Activated naive CD4-positive, alpha-beta T cell treated with anti-CD3 and anti-CD28 coated beads for 36 hours (primary cell): ENCODE measurements around the gene DNAH2. TPM values are rescaled to one million over a fixed set of nuclear protein-coding genes. Genes with fewer than 3 reads are reported as not detected.

Experiments
- CTCF ChIA-PET: fragments of 350-600 bp; sonication (Branson Sonifier 250); formaldehyde crosslinking; loops from one replicate; lab custom pipeline; 2021; ENCODE audit warnings: antibody characterized with exemption; lab: Charles Lee
- DNase-seq: peaks from one replicate; pipeline ENCODE4 v3.0.0-alpha.2; 2020
- H3K27ac Mint-ChIP-seq: one replicate; pipeline ENCODE4 v1.8.0; 2021; ENCODE audit warnings: mild to moderate bottlenecking, mixed read lengths
- H3K27me3 Mint-ChIP-seq: one replicate; pipeline ENCODE4 v1.8.0; 2021; ENCODE audit warnings: low read depth, mixed read lengths
- H3K36me3 Mint-ChIP-seq: one replicate; pipeline ENCODE4 v1.8.0; 2021; ENCODE audit warnings: low read depth, mixed read lengths
- H3K4me1 Mint-ChIP-seq: one replicate; pipeline ENCODE4 v1.8.0; 2021; ENCODE audit warnings: low read depth, mixed read lengths
- H3K4me3 Mint-ChIP-seq: one replicate; pipeline ENCODE4 v1.8.0; 2021; ENCODE audit warnings: mild to moderate bottlenecking, moderate library complexity, mixed read lengths
- H3K9me3 Mint-ChIP-seq: one replicate; pipeline ENCODE4 v1.8.0; 2021; ENCODE audit warnings: mixed read lengths
- intact Hi-C: fragments of 100-400 bp; cut with micrococcal nuclease; formaldehyde crosslinking; loops from one replicate; pipeline ENCODE4 v1.15.1; 2023
- total RNA-seq, 2 experiments: library from RNA; stranded (reverse); gene quantifications; one replicate each; pipeline ENCODE4 v1.2.3, GENCODE V29; 2021

Gene DNAH2
- total RNA-seq, 2 experiments from 2014 or later, result not detected

DNA sequence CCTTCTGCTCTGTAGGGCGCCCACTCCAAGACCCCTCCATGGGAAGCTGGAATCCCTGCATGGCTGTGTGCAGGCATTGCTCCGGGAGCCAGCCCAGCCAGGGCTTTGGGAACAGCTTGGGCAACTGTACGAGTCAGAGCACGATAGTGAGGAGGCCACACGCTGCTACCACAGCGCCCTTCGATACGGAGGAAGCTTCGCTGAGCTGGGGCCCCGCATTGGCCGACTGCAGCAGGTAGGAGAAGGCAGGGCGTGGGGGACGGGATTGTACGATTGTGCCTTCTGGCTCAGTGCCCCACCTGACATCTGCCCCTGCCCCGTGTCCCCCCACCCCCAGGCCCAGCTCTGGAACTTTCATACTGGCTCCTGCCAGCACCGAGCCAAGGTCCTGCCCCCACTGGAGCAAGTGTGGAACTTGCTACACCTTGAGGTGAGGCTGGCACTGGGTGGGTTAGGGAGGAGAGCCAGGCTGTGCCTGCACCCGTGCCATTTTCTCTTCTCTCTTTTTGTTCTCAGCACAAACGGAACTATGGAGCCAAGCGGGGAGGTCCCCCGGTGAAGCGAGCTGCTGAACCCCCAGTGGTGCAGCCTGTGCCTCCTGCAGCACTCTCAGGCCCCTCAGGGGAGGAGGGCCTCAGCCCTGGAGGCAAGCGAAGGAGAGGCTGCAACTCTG is 128.7 kb downstream of the DNAH2 start:
- Mint-ChIP-seq H3K4me1 (peaks cover 46% of the 10 kb centered on the region), H3K27ac (peak overlapping the region; percentile 66), H3K27me3 (no peaks in the 10 kb centered on the region), H3K9me3 (no peaks in the 10 kb centered on the region), H3K4me3 (peak overlapping the region; percentile 89), H3K36me3 (peaks cover 23% of the 10 kb centered on the region)
- intact Hi-C loops, result loop anchor here (10.0 kb wide), 1 partner anchor 511 kb away; the partner anchor contains the start of gene ACAP1
- no peak for DNase-seq
- CTCF ChIA-PET, result interaction anchor here (1.8 to 2.4 kb wide), 2 partner anchors 11 to 23 kb away, joined by 8 to 20 read pairs; no protein-coding TSS in a partner anchor

DNA sequence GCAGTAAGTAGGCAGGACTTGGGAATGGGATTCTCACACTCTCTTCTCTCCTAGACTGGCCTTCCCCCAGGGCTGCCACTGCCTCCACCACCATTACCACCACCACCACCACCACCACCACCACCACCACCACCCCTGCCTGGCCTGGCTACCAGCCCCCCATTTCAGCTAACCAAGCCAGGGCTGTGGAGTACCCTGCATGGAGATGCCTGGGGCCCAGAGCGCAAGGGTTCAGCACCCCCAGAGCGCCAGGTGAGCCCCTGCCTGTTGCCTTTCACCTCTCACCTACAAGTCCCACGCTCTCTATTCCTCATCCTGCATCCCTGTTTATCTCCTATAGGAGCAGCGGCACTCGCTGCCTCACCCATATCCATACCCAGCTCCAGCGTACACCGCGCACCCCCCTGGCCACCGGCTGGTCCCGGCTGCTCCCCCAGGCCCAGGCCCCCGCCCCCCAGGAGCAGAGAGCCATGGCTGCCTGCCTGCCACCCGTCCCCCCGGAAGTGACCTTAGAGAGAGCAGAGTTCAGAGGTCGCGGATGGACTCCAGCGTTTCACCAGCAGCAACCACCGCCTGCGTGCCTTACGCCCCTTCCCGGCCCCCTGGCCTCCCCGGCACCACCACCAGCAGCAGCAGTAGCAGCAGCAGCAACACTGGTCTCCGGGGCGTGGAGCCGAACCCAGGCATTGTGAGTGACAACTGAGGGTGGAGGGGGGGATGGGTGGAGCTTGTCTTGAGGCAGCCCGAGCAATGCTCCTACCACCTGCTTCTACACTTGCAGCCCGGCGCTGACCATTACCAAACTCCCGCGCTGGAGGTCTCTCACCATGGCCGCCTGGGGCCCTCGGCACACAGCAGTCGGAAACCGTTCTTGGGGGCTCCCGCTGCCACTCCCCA is 129.5 kb downstream of the DNAH2 start:
- DNase-seq, result no peak
- intact Hi-C loops, result loop anchor here (10.0 kb wide), 1 partner anchor 512 kb away; the partner anchor contains the start of gene ACAP1
- H3K4me3 Mint-ChIP-seq, result peak overlapping the region; percentile 61
- peaks cover 30% of the 10 kb centered on the region for H3K36me3 Mint-ChIP-seq
- H3K9me3 Mint-ChIP-seq, result no peaks in the 10 kb centered on the region
- no peaks in the 10 kb centered on the region for H3K27me3 Mint-ChIP-seq
- CTCF ChIA-PET, result interaction anchor here (0.9 to 2.4 kb wide), 2 partner anchors 12 kb away, joined by 3 to 20 read pairs; no protein-coding TSS in a partner anchor
- H3K27ac Mint-ChIP-seq, result peak overlapping the region; percentile 66
- H3K4me1 Mint-ChIP-seq, result peaks cover 51% of the 10 kb centered on the region

DNA sequence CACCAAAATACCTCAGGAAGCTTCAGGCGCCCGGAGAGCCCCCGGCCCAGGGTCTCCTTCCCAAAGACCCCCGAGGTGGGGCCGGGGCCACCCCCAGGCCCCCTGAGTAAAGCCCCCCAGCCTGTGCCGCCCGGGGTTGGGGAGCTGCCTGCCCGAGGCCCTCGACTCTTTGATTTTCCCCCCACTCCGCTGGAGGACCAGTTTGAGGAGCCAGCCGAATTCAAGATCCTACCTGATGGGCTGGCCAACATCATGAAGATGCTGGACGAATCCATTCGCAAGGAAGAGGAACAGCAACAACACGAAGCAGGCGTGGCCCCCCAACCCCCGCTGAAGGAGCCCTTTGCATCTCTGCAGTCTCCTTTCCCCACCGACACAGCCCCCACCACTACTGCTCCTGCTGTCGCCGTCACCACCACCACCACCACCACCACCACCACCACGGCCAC is 130.6 kb downstream of the DNAH2 start:
- peaks cover 57% of the 10 kb centered on the region for H3K4me1 Mint-ChIP-seq
- DNase-seq, result no peak
- intact Hi-C loops, result loop anchor here (10.0 kb wide), 1 partner anchor 513 kb away; the partner anchor contains the start of gene ACAP1
- H3K27ac Mint-ChIP-seq, result no peak overlapping the region
- CTCF ChIA-PET, result interaction anchor here (1.4 kb wide), 1 partner anchor 13 kb away, joined by 6 read pairs; no protein-coding TSS in a partner anchor
- no peaks in the 10 kb centered on the region for H3K27me3 Mint-ChIP-seq
- no peaks in the 10 kb centered on the region for H3K9me3 Mint-ChIP-seq
- no peak overlapping the region for H3K4me3 Mint-ChIP-seq
- peaks cover 36% of the 10 kb centered on the region for H3K36me3 Mint-ChIP-seq

DNA sequence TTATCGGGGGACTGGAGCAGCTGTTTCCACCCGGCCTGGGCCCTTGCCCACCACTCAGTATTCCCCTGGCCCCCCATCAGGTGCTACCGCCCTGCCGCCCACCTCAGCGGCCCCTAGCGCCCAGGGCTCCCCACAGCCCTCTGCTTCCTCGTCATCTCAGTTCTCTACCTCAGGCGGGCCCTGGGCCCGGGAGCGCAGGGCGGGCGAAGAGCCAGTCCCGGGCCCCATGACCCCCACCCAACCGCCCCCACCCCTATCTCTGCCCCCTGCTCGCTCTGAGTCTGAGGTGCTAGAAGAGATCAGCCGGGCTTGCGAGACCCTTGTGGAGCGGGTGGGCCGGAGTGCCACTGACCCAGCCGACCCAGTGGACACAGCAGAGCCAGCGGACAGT is 131.2 kb downstream of the DNAH2 start:
- peaks cover 59% of the 10 kb centered on the region for H3K4me1 Mint-ChIP-seq
- no peak overlapping the region for H3K27ac Mint-ChIP-seq
- H3K27me3 Mint-ChIP-seq, result no peaks in the 10 kb centered on the region
- H3K4me3 Mint-ChIP-seq, result no peak overlapping the region
- no peak for DNase-seq
- CTCF ChIA-PET, result interaction anchor here (1.4 kb wide), 1 partner anchor 14 kb away, joined by 6 read pairs; no protein-coding TSS in a partner anchor
- intact Hi-C loops, result loop anchor here (10.0 kb wide), 1 partner anchor 514 kb away; the partner anchor contains the start of gene ACAP1
- H3K36me3 Mint-ChIP-seq, result peaks cover 36% of the 10 kb centered on the region
- H3K9me3 Mint-ChIP-seq, result no peaks in the 10 kb centered on the region

DNA sequence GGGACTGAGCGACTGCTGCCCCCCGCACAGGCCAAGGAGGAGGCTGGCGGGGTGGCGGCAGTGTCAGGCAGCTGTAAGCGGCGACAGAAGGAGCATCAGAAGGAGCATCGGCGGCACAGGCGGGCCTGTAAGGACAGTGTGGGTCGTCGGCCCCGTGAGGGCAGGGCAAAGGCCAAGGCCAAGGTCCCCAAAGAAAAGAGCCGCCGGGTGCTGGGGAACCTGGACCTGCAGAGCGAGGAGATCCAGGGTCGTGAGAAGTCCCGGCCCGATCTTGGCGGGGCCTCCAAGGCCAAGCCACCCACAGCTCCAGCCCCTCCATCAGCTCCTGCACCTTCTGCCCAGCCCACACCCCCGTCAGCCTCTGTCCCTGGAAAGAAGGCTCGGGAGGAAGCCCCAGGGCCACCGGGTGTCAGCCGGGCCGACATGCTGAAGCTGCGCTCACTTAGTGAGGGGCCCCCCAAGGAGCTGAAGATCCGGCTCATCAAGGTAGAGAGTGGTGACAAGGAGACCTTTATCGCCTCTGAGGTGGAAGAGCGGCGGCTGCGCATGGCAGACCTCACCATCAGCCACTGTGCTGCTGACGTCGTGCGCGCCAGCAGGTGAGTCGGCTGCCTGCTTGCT is 131.7 kb downstream of the DNAH2 start:
- Mint-ChIP-seq H3K4me3 (no peak overlapping the region), H3K36me3 (peaks cover 38% of the 10 kb centered on the region), H3K9me3 (no peaks in the 10 kb centered on the region), H3K4me1 (peaks cover 63% of the 10 kb centered on the region), H3K27me3 (no peaks in the 10 kb centered on the region), H3K27ac (peak overlapping the region; percentile 67)
- CTCF ChIA-PET, result interaction anchor here (1.4 to 3.0 kb wide), 3 partner anchors 12 to 24 kb away, joined by 6 to 11 read pairs (median 11); no protein-coding TSS in a partner anchor
- intact Hi-C loops, result loop anchor here (10.0 kb wide), 1 partner anchor 514 kb away; the partner anchor contains the start of gene ACAP1
- no peak for DNase-seq

DNA sequence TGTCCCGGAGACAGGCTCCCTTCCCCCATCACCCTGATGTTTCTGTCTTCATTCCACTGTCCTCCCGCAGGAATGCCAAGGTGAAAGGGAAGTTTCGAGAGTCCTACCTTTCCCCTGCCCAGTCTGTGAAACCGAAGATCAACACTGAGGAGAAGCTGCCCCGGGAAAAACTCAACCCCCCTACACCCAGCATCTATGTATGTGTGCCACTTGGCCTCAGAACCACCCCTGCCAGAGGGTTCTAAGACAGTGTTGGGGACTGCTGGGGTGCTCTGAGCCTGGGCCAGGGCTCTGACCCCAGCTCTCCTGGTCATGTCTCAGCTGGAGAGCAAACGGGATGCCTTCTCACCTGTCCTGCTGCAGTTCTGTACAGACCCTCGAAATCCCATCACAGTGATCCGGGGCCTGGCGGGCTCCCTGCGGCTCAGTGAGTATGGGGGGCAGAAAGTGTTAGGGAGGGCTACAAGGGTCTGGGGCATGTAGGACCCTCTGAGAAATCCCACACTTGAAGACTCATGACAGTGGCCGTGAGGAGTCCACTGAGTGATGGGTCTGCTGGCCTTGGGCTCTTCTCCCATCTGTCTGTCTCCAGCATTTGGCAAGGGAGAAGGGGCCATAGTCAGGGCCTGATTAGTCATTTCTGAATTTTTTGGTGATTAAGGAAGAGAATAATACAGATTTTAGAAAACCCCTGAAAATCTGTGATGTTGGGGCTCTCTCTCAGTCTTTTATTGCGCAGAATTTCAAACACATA is 132.4 kb downstream of the DNAH2 start:
- Mint-ChIP-seq H3K36me3 (peaks cover 38% of the 10 kb centered on the region), H3K4me1 (peaks cover 63% of the 10 kb centered on the region)

DNA sequence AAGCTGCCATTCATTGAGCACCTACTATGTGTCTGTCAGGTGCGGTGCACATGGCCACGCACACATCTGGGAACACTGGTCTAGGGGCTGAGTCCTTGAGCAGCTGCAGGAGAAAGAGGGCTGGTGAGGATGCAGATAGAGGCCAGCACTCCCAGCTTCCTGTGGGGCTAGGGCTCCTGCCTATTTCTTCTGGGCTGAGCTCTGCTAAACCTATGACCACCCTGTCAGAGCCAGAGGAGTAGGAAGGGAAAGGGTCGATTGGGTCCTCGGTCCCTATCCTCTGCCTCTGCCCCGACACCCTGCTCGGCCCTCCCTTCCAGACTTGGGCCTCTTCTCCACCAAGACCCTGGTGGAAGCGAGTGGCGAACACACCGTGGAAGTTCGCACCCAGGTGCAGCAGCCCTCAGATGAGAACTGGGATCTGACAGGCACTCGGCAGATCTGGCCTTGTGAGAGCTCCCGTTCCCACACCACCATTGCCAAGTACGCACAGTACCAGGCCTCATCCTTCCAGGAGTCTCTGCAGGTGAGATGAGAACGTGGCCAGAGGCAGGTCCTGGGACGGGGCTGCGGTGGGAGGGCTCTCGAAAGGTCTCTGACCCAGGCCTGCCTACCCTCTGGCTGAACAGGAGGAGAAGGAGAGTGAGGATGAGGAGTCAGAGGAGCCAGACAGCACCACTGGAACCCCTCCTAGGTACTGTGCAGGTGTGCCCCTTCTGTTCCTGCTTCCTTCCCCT is 133.3 kb downstream of the DNAH2 start:
- H3K27me3 Mint-ChIP-seq, result no peaks in the 10 kb centered on the region
- intact Hi-C loops, result loop anchor here (1.0 kb wide), 4 partner anchors 9 to 108 kb away; no protein-coding TSS in a partner anchor
- CTCF ChIA-PET, result interaction anchor here (0.7 to 3.0 kb wide), 11 partner anchors 8 to 209 kb away, joined by 3 to 15 read pairs (median 3); partner anchors contain the start of gene KDM6B
- H3K27ac Mint-ChIP-seq, result peak overlapping the region; percentile 67
- H3K4me3 Mint-ChIP-seq, result peak overlapping the region; percentile 70
- no peak for DNase-seq
- peaks cover 37% of the 10 kb centered on the region for H3K36me3 Mint-ChIP-seq
- no peaks in the 10 kb centered on the region for H3K9me3 Mint-ChIP-seq
- peaks cover 67% of the 10 kb centered on the region for H3K4me1 Mint-ChIP-seq

More for the DNA sequence above, 132.4 kb downstream of the DNAH2 start:
- H3K4me3 Mint-ChIP-seq, result peak overlapping the region; percentile 12
- CTCF ChIA-PET, result interaction anchor here (1.0 to 3.0 kb wide), 8 partner anchors 7 to 210 kb away, joined by 3 to 15 read pairs (median 6); partner anchors contain the start of gene KDM6B
- peak overlapping the region; percentile 67 for H3K27ac Mint-ChIP-seq
- intact Hi-C loops, result loop anchor here (10.0 kb wide), 1 partner anchor 515 kb away; the partner anchor contains the start of gene ACAP1
- no peaks in the 10 kb centered on the region for H3K9me3 Mint-ChIP-seq
- H3K27me3 Mint-ChIP-seq, result no peaks in the 10 kb centered on the region
- no peak for DNase-seq

DNA sequence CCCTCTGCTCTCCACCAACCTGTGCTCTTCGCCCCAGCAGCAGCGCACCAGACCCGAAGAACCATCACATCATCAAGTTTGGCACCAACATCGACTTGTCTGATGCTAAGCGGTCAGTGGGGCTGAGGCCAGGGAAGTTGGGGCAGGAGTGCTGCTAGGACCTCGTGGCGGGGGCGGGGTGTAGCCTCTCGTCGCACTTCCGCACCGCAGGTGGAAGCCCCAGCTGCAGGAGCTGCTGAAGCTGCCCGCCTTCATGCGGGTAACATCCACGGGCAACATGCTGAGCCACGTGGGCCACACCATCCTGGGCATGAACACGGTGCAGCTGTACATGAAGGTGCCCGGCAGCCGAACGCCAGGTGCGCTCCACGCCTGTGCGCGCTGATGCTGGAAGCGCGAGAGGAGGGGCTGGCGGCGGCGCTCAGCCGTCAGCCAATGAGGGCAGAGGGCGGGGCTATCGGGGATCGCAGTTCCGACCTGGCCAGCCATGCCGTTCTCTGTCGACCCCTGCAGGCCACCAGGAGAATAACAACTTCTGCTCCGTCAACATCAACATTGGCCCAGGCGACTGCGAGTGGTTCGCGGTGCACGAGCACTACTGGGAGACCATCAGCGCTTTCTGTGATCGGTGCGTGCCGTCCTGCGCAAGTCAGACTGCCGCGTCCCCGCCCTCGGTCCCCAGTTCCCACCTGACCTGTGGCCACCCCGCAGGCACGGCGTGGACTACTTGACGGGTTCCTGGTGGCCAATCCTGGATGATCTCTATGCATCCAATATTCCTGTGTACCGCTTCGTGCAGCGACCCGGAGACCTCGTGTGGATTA is 134.1 kb downstream of the DNAH2 start:
- no peaks in the 10 kb centered on the region for H3K27me3 Mint-ChIP-seq
- CTCF ChIA-PET, result interaction anchor here (0.7 to 3.0 kb wide), 7 partner anchors 9 to 209 kb away, joined by 3 to 15 read pairs (median 9); partner anchors contain the start of gene KDM6B
- H3K36me3 Mint-ChIP-seq, result peaks cover 36% of the 10 kb centered on the region
- peak; percentile 95 for DNase-seq
- H3K4me1 Mint-ChIP-seq, result peaks cover 63% of the 10 kb centered on the region
- intact Hi-C loops, result loop anchor here (1.0 kb wide), 4 partner anchors 9 to 108 kb away; no protein-coding TSS in a partner anchor
- peak overlapping the region; percentile 70 for H3K4me3 Mint-ChIP-seq
- no peaks in the 10 kb centered on the region for H3K9me3 Mint-ChIP-seq
- H3K27ac Mint-ChIP-seq, result peak overlapping the region; percentile 67

DNA sequence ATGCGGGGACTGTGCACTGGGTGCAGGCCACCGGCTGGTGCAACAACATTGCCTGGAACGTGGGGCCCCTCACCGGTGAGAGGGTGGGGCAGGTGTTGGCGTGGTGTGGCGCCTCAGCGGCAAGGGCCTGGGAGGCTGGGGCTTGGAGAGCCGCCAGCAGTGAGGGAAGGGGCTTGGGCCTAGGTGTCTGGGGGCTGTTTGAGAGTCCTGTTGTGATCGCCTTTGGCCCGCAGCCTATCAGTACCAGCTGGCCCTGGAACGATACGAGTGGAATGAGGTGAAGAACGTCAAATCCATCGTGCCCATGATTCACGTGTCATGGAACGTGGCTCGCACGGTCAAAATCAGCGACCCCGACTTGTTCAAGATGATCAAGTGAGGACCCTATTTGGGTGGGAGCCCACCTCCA is 134.7 kb downstream of the DNAH2 start:
- peak overlapping the region; percentile 67 for H3K27ac Mint-ChIP-seq
- H3K4me1 Mint-ChIP-seq, result peaks cover 57% of the 10 kb centered on the region
- H3K4me3 Mint-ChIP-seq, result no peak overlapping the region
- H3K27me3 Mint-ChIP-seq, result no peaks in the 10 kb centered on the region
- intact Hi-C loops, result no loop called here
- CTCF ChIA-PET, result interaction anchor here (1.9 kb wide), 1 partner anchor 10 kb away, joined by 9 read pairs; no protein-coding TSS in a partner anchor
- peaks cover 34% of the 10 kb centered on the region for H3K36me3 Mint-ChIP-seq
- no peak for DNase-seq
- no peaks in the 10 kb centered on the region for H3K9me3 Mint-ChIP-seq
